Endothelial cell of umbilical vein (primary cell): ENCODE results near the gene AMD1. TPM values are rescaled to one million over a fixed set of nuclear protein-coding genes. Genes with fewer than 3 reads are reported as not detected.

Experiments
- BruUV-seq: library from RNA; stranded (reverse); fragments of 400-500 nt; replicated peaks from 2 replicates; lab custom pipeline; 2021; lab: Mats Ljungman, UMichigan
- CTCF ChIA-PET: fragments of 300-600, 350-600 bp; sonication (Branson Sonifier 250); formaldehyde crosslinking; loops from one replicate; lab custom pipeline; 2021; ENCODE audit warnings: antibody characterized with exemption, inconsistent platforms; lab: Charles Lee
- POLR2A ChIA-PET: fragments of 300-600, 350-600 bp; sonication (Branson Sonifier 250); formaldehyde crosslinking; loops from one replicate; lab custom pipeline; 2021; ENCODE audit warnings: antibody characterized with exemption, inconsistent platforms; lab: Charles Lee
- DNase-seq: peaks from one replicate; pipeline ENCODE4 v3.0.0-alpha.2; 2011; ENCODE audit warnings: low read depth, low spot score
- FAIRE-seq: peaks from 2 replicates; lab custom pipeline; 2011; peaks lifted over from hg19 to GRCh38; lab: Jason Lieb, UNC
- H2AFZ ChIP-seq: 2 replicates; pipeline ENCODE4 v1.6.0; 2012; ENCODE audit warnings: low read depth, low read length, control low read depth, inconsistent platforms
- H3K27ac ChIP-seq: 2 replicates; pipeline ENCODE4 v1.5.1; 2011; ENCODE audit warnings: low read depth, mild to moderate bottlenecking, control low read depth, low read length, moderate library complexity; ENCODE audit not compliant: insufficient read depth
- H3K27me3 ChIP-seq, 2 experiments: 2 replicates each; pipeline versions ENCODE4 v1.6.0 to v1.6.1; 2011; ENCODE audit warnings: low read length in 2 of 2, mixed read lengths in 1 of 2; ENCODE audit not compliant: control insufficient read depth in 2 of 2, insufficient read depth in 2 of 2
- H3K36me3 ChIP-seq, 2 experiments: 2 replicates in 1 of 2; 3 replicates in 1 of 2; pipeline ENCODE4 v1.5.1; 2011; ENCODE audit warnings: low read length in 2 of 2, mild to moderate bottlenecking in 1 of 2, moderate library complexity in 1 of 2; ENCODE audit not compliant: control insufficient read depth in 2 of 2, insufficient read depth in 2 of 2; ENCODE audit errors: extremely low read depth in 1 of 2
- H3K4me1 ChIP-seq: 3 replicates; pipeline ENCODE4 v1.5.1; 2011; ENCODE audit warnings: mild to moderate bottlenecking, low read length; ENCODE audit not compliant: control insufficient read depth, insufficient read depth; ENCODE audit errors: extremely low read depth
- H3K4me2 ChIP-seq: 2 replicates; pipeline ENCODE4 v1.6.1; 2011; ENCODE audit warnings: low read length, control low read depth, mixed read lengths; ENCODE audit not compliant: insufficient read depth
- H3K4me3 ChIP-seq, 3 experiments: fragments of 200-600 bp in 1 of 3; sonication (generic), shearing (Covaris generic) in 1 of 3; replicated peaks in 1 of 3; 2 replicates each; pipeline ENCODE4 v1.5.1; 2011 to 2016; ENCODE audit warnings: control low read depth in 3 of 3, low read length in 3 of 3, mild to moderate bottlenecking in 2 of 3, inconsistent platforms in 1 of 3, low read depth in 1 of 3, moderate library complexity in 1 of 3; ENCODE audit not compliant: insufficient read depth in 1 of 3
- H3K79me2 ChIP-seq: 2 replicates; pipeline ENCODE4 v1.6.0; 2012; ENCODE audit warnings: low read length, inconsistent platforms; ENCODE audit not compliant: control insufficient read depth, insufficient read depth
- H3K9ac ChIP-seq: replicated peaks from 2 replicates; pipeline ENCODE3; 2011; ENCODE audit warnings: low read length, control low read depth; ENCODE audit not compliant: insufficient read depth; ENCODE audit errors: extremely low read depth
- H3K9me1 ChIP-seq: replicated peaks from 3 replicates; pipeline ENCODE4 v1.6.0; 2011; ENCODE audit warnings: mild to moderate bottlenecking, low read length; ENCODE audit not compliant: control insufficient read depth, insufficient read depth; ENCODE audit errors: extremely low read depth
- H3K9me3 ChIP-seq: replicated peaks from 2 replicates; pipeline ENCODE4 v1.5.1; 2012; ENCODE audit warnings: low read length, inconsistent platforms; ENCODE audit not compliant: control insufficient read depth, insufficient read depth
- H4K20me1 ChIP-seq: replicated peaks from 2 replicates; pipeline ENCODE3; 2011; ENCODE audit warnings: mild to moderate bottlenecking, low read length; ENCODE audit not compliant: control insufficient read depth, insufficient read depth; ENCODE audit errors: extremely low read depth
- CTCF ChIP-seq, 2 donors: IDR thresholded peaks; 1 replicate in 1 of 2; 2 replicates in 1 of 2; pipeline ENCODE4 v1.5.1; 2011; ENCODE audit warnings: low read length in 2 of 2, mild to moderate bottlenecking in 2 of 2, moderate library complexity in 2 of 2, control low read depth in 1 of 2, inconsistent platforms in 1 of 2, low read depth in 1 of 2; ENCODE audit not compliant: insufficient read depth in 1 of 2; ENCODE audit errors: extremely low read depth in 1 of 2
- EZH2 ChIP-seq: IDR thresholded peaks from 2 replicates; pipeline ENCODE4 v1.6.1; 2012; ENCODE audit warnings: borderline replicate concordance, low read depth, mild to moderate bottlenecking, moderate library complexity, low read length, inconsistent platforms; ENCODE audit not compliant: severe bottlenecking
- FOS ChIP-seq: IDR thresholded peaks from 2 replicates; pipeline ENCODE4 v1.6.1; 2011; ENCODE audit warnings: mild to moderate bottlenecking, low read length, moderate library complexity, borderline replicate concordance; ENCODE audit not compliant: insufficient read depth
- GATA2 ChIP-seq: IDR thresholded peaks from 2 replicates; pipeline ENCODE4 v1.7.0; 2011; ENCODE audit warnings: low read depth, mild to moderate bottlenecking, moderate library complexity, mixed read lengths, low read length; ENCODE audit not compliant: insufficient read length, insufficient read depth
- JUN ChIP-seq: IDR thresholded peaks from 2 replicates; pipeline ENCODE4 v1.6.1; 2011; ENCODE audit warnings: borderline replicate concordance, low read depth; ENCODE audit not compliant: insufficient read length, insufficient read depth
- MAX ChIP-seq: IDR thresholded peaks from 2 replicates; pipeline ENCODE4 v1.6.1; 2011; ENCODE audit not compliant: insufficient read depth, insufficient read length
- POLR2A ChIP-seq: IDR thresholded peaks from 2 replicates; pipeline ENCODE4 v1.6.1; 2012; ENCODE audit warnings: low read depth, mild to moderate bottlenecking, control low read depth, low read length
- POLR2AphosphoS5 ChIP-seq: IDR thresholded peaks from 2 replicates; pipeline ENCODE4 v1.6.1; 2012; ENCODE audit warnings: low read depth, mild to moderate bottlenecking, control low read depth, low read length, moderate library complexity; ENCODE audit not compliant: insufficient read depth
- dilution Hi-C: fragments of 300-500 bp; cut with MboI; formaldehyde crosslinking; loops from one replicate; pipeline ENCODE4 v1.15.0; 2019; ENCODE audit warnings: low sequenced_read_pairs; ENCODE audit not compliant: extremely low pct_ligation_motif_present
- intact Hi-C: fragments of 100-400 bp; cut with micrococcal nuclease; formaldehyde crosslinking; loops from one replicate; pipeline ENCODE4 v1.10.0; 2022
- polyA plus RNA-seq, 4 experiments: library from polyadenylated mRNA; depleted of rRNA in 3 of 4; stranded (reverse) in 3 of 4; unstranded in 1 of 4; fragments of >200 nt; gene quantifications; 2 replicates each; pipeline versions ENCODE4 v1.2.1 to v1.2.3, GENCODE V29; 2011 to 2012; ENCODE audit warnings: missing spikeins in 1 of 4
- total RNA-seq: library from RNA; stranded (reverse); gene quantifications from 2 replicates; pipeline ENCODE4 v1.2.3, GENCODE V29; 2021

The AMD1 gene
- total and polyA plus RNA-seq, 2 donors (not counting 3 experiments of a cell fraction or from before 2014, with no cell fraction given): 13.1 to 48.2 TPM

- Histone ChIP-seq H3K4me1 (no peaks in the 10 kb centered on the region), H3K9ac (no peak overlapping the region), H3K36me3 (peaks cover 4 to 12% of the 10 kb centered on the region in 2 experiments), H3K27ac (no peak overlapping the region), H4K20me1 (peaks cover 6% of the 10 kb centered on the region), H3K4me3 (no peak overlapping the region), H3K9me1 (no peaks in the 10 kb centered on the region), H3K79me2 (peaks cover 68% of the 10 kb centered on the region), H3K27me3 (no peaks in the 10 kb centered on the region), H2AFZ (no peak overlapping the region), H3K9me3 (no peaks in the 10 kb centered on the region), H3K4me2 (no peak overlapping the region)
- no peak for DNase-seq
- no TSS peak for BruUV-seq
- no peak for TF ChIP-seq JUN
- no peak for TF ChIP-seq MAX
- ChIA-PET CTCF (interaction anchor here (1.1 to 1.9 kb wide), 2 partner anchors 12 to 208 kb away, joined by 3 to 5 read pairs; no protein-coding TSS in a partner anchor), POLR2A (interaction anchor here (2.0 kb wide), 1 partner anchor 16 kb away, joined by 13 read pairs; the partner anchor contains the start of gene AMD1)
- no peak for FAIRE-seq
- dilution Hi-C loops: no loop called here
- intact Hi-C loops: no loop called here
Measured at GRCh38 chr6:110890288-110890687, 15.7 kb downstream of the AMD1 start.

GRCh38 chr6:110895907-110896608 lies 21.5 kb downstream of the AMD1 start:
- H3K36me3 ChIP-seq: peaks cover 14 to 23% of the 10 kb centered on the region in 2 experiments
- TF ChIP-seq CTCF (IDR thresholded peaks at IDR 0.05; ENCODE audit: extremely low read depth in 1 of 2, insufficient read depth in 1 of 2, low read depth in 1 of 2, low read length in 2 of 2) (no peak), POLR2A (no peak), POLR2AphosphoS5 (no peak), GATA2 (no peak), MAX (no peak), FOS (no peak), EZH2 (no peak), JUN (no peak)
- FAIRE-seq (no peak), DNase-seq (no peak)
- intact Hi-C loops: no loop called here
- no peaks in the 10 kb centered on the region for H4K20me1 ChIP-seq
- H3K4me3 ChIP-seq: no peak overlapping the region
- ChIA-PET POLR2A (no interaction called here), CTCF (no interaction called here)
- no peak overlapping the region for H3K9ac ChIP-seq
- peaks cover 13% of the 10 kb centered on the region for H3K79me2 ChIP-seq
- H3K4me2 ChIP-seq: no peak overlapping the region
- dilution Hi-C loops: no loop called here
- no TSS peak for BruUV-seq
- H3K9me3 ChIP-seq: no peaks in the 10 kb centered on the region
- H3K27me3 ChIP-seq: no peaks in the 10 kb centered on the region
- no peaks in the 10 kb centered on the region for H3K4me1 ChIP-seq
- H2AFZ ChIP-seq: no peak overlapping the region
- H3K9me1 ChIP-seq: no peaks in the 10 kb centered on the region
- no peak overlapping the region for H3K27ac ChIP-seq
